GM12878 (cell line): ENCODE data around the gene MFAP1. TPM values are rescaled to one million over a fixed set of nuclear protein-coding genes. Genes with fewer than 3 reads are reported as not detected.

Source experiments
- ATF2 ChIP-seq: IDR thresholded peaks from 2 replicates; pipeline ENCODE4 v1.6.1; 2012; ENCODE audit warnings: low read length, inconsistent platforms
- E2F4 ChIP-seq: IDR thresholded peaks from 2 replicates; pipeline ENCODE4 v1.6.1; 2012; ENCODE audit warnings: low read depth, low read length, improper control_type of control experiment
- E2F8 ChIP-seq: fragments of 450-650 bp; IDR thresholded peaks from 2 replicates; pipeline ENCODE4 v1.6.1; 2018; ENCODE audit warnings: mild to moderate bottlenecking, low read depth, moderate library complexity; ENCODE audit not compliant: partially characterized antibody
- FOXM1 ChIP-seq: IDR thresholded peaks from 2 replicates; pipeline ENCODE4 v1.6.1; 2012; ENCODE audit warnings: low read depth, mild to moderate bottlenecking, inconsistent platforms, low read length, moderate library complexity
- IKZF2 ChIP-seq, 2 experiments: fragments of 450-650 bp; IDR thresholded peaks; 2 replicates each; pipeline ENCODE4 v1.6.1; 2017; ENCODE audit warnings: mild to moderate bottlenecking in 2 of 2, moderate library complexity in 2 of 2
- IRF5 ChIP-seq: fragments of 450-650 bp; IDR thresholded peaks from 2 replicates; pipeline ENCODE4 v1.6.1; 2017; ENCODE audit warnings: borderline replicate concordance
- KAT2A ChIP-seq: conservative IDR thresholded peaks from 2 replicates; pipeline ENCODE4 v1.6.1; 2011; ENCODE audit warnings: low read depth, low read length; ENCODE audit not compliant: control insufficient read depth
- MLLT1 ChIP-seq: fragments of 450-650 bp; IDR thresholded peaks from 2 replicates; pipeline ENCODE4 v1.6.1; 2016; ENCODE audit warnings: mild to moderate bottlenecking
- PRDM15 ChIP-seq: fragments of 450-650 bp; formaldehyde crosslinking; IDR thresholded peaks from 2 replicates; pipeline ENCODE4 v1.4.0; 2020; ENCODE audit warnings: mild to moderate bottlenecking, moderate library complexity
- RAD21 ChIP-seq: IDR thresholded peaks from 2 replicates; pipeline ENCODE4 v1.6.1; 2011; ENCODE audit warnings: mild to moderate bottlenecking, low read depth, low read length, moderate library complexity; ENCODE audit not compliant: insufficient read depth
- RCOR1 ChIP-seq: conservative IDR thresholded peaks from 2 replicates; pipeline ENCODE4 v1.6.1; 2012; ENCODE audit warnings: low read depth, low read length, improper control_type of control experiment
- USF2 ChIP-seq: IDR thresholded peaks from 2 replicates; pipeline ENCODE4 v1.6.1; 2011; ENCODE audit warnings: low read depth, low read length, improper control_type of control experiment, borderline replicate concordance
- polyA plus RNA-seq, 11 experiments: library from polyadenylated mRNA; depleted of rRNA in 4 of 11; unstranded in 6 of 11; stranded (reverse) in 5 of 11; fragments of >200 nt; fragmentation: Nextera tagmentation in 4 of 11; fragmentation: Illumina TruSeq in 1 of 11; extraction: Ambion mirVana in 4 of 11; extraction: Trizol in 1 of 11; gene quantifications; 1 replicate in 1 of 11; 2 replicates in 10 of 11; pipeline versions ENCODE4 v1.2.1 to v1.2.3, GENCODE V29; 2011 to 2016; ENCODE audit warnings: inconsistent platforms in 2 of 11, missing spikeins in 2 of 11, low read depth in 1 of 11
- total RNA-seq, 4 experiments: library from RNA; depleted of rRNA in 3 of 4; stranded (reverse); fragments of >200 nt in 3 of 4; fragmentation: Illumina TruSeq in 1 of 4; extraction: Trizol in 1 of 4; gene quantifications; 2 replicates each; pipeline versions ENCODE4 v1.2.1 to v1.2.3, GENCODE V29; 2013 to 2021

The MFAP1 gene
- total and polyA plus RNA-seq, 10 of the 15 experiments (the other 5 are each of a cell fraction or from before 2014, with no cell fraction given), result 24.5 to 67.3 (median 47.4) TPM

GRCh38 chr15:43799209-43799944 lies 25.1 kb downstream of the MFAP1 start (continued):
- TF ChIP-seq E2F8, result no peak
- no peak for TF ChIP-seq MLLT1
- peak; percentile 31; the same call in 1 of the 2 replicates for TF ChIP-seq RAD21
- no peak for TF ChIP-seq FOXM1
- TF ChIP-seq ATF2, result no peak
- no peak for TF ChIP-seq KAT2A
- TF ChIP-seq IRF5, result no peak
- TF ChIP-seq RCOR1, result no peak
- TF ChIP-seq E2F4, result no peak
- no peak for TF ChIP-seq USF2
- no peak for TF ChIP-seq PRDM15 (CRISPR knock-in tag)
- peak in 1 of 2 experiments; percentile 35; a peak in 1 of 4 replicates for TF ChIP-seq IKZF2 (IDR thresholded peaks at IDR 0.05)
